Endothelial cell (in vitro differentiated cells): ENCODE measurements around the gene LRCH1. TPM values are rescaled to one million over a fixed set of nuclear protein-coding genes. Genes with fewer than 3 reads are reported as not detected.
"Not testable (repeated sequence)": the region's sequence is repeated elsewhere in the genome, so short reads cannot be mapped to it uniquely, and the experiment has no call there.

Experiments
- DNase-seq: peaks from one replicate; pipeline ENCODE4 v3.0.0; 2021; ENCODE audit warnings: low spot score
- H3K27ac Mint-ChIP-seq: one replicate; pipeline ENCODE4 v1.8.0; 2021; ENCODE audit warnings: mixed read lengths, inconsistent platforms; ENCODE audit not compliant: unreplicated experiment
- H3K27me3 Mint-ChIP-seq: one replicate; pipeline ENCODE4 v1.8.0; 2021; ENCODE audit warnings: mild to moderate bottlenecking, moderate library complexity, mixed read lengths, inconsistent platforms; ENCODE audit not compliant: unreplicated experiment
- H3K36me3 Mint-ChIP-seq: one replicate; pipeline ENCODE4 v1.8.0; 2021; ENCODE audit warnings: mild to moderate bottlenecking, low read depth, mixed read lengths, inconsistent platforms; ENCODE audit not compliant: unreplicated experiment
- H3K4me1 Mint-ChIP-seq: one replicate; pipeline ENCODE4 v1.8.0; 2021; ENCODE audit warnings: mild to moderate bottlenecking, mixed read lengths, inconsistent platforms; ENCODE audit not compliant: unreplicated experiment
- H3K4me3 Mint-ChIP-seq: one replicate; pipeline ENCODE4 v1.8.0; 2021; ENCODE audit warnings: mild to moderate bottlenecking, mixed read lengths, inconsistent platforms; ENCODE audit not compliant: unreplicated experiment
- H3K9me3 Mint-ChIP-seq: one replicate; pipeline ENCODE4 v1.8.0; 2021; ENCODE audit warnings: mixed read lengths, inconsistent platforms; ENCODE audit not compliant: unreplicated experiment
- total RNA-seq: library from RNA; stranded (reverse); fragmentation: NEBNext Ultra II Directional; extraction: Animal tissue kit (Norgen Biotek cat#: 25700); gene quantifications from one replicate; pipeline ENCODE4 v1.2.1, GENCODE V29; 2021; ENCODE audit not compliant: unreplicated experiment
- TF ChIP-seq, protein P1 (sequence below): fragments of 200-600 bp; sonication (generic); IDR thresholded peaks from one replicate; pipeline ENCODE4 v1.5.0; 2021; ENCODE audit warnings: antibody characterized with exemption; ENCODE audit not compliant: unreplicated experiment

Gene LRCH1
- total RNA-seq, 1 donor from 2014 or later = 45.6 TPM

GRCh38 chr13:46753137-46753536 lies 200.2 kb downstream of the LRCH1 start:
- H3K27me3 Mint-ChIP-seq = peaks cover 3% of the 10 kb centered on the region
- no peak overlapping the region for H3K27ac Mint-ChIP-seq
- no peak for DNase-seq
- no peak overlapping the region for H3K4me3 Mint-ChIP-seq
- TF ChIP-seq, protein P1, sequence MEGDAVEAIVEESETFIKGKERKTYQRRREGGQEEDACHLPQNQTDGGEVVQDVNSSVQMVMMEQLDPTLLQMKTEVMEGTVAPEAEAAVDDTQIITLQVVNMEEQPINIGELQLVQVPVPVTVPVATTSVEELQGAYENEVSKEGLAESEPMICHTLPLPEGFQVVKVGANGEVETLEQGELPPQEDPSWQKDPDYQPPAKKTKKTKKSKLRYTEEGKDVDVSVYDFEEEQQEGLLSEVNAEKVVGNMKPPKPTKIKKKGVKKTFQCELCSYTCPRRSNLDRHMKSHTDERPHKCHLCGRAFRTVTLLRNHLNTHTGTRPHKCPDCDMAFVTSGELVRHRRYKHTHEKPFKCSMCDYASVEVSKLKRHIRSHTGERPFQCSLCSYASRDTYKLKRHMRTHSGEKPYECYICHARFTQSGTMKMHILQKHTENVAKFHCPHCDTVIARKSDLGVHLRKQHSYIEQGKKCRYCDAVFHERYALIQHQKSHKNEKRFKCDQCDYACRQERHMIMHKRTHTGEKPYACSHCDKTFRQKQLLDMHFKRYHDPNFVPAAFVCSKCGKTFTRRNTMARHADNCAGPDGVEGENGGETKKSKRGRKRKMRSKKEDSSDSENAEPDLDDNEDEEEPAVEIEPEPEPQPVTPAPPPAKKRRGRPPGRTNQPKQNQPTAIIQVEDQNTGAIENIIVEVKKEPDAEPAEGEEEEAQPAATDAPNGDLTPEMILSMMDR = no peak
- peaks cover 6% of the 10 kb centered on the region for H3K36me3 Mint-ChIP-seq
- H3K4me1 Mint-ChIP-seq = no peaks in the 10 kb centered on the region
- no peaks in the 10 kb centered on the region for H3K9me3 Mint-ChIP-seq

DNA sequence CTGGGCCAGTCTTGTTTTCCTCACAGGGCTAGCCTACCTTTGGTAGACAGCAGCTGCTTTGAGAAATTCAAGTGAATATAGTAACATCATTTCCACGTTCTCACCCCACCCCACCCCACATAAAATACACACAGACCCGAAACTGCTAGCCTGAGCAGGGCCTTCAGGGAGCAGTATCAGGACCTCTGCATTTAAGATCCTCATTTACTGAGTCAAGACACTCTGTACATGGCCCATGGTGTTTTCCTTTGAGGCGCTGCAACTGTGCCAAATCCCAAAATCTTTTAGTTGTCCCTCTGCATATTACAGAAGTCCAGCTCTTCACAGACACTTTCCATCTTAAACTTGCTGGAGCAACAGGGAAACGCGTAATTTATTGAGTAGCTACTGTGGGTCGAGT lies 200.9 kb downstream of the LRCH1 start:
- Mint-ChIP-seq H3K9me3 (no peaks in the 10 kb centered on the region), H3K27me3 (peaks cover 3% of the 10 kb centered on the region), H3K4me3 (no peak overlapping the region), H3K4me1 (no peaks in the 10 kb centered on the region), H3K36me3 (peaks cover 6% of the 10 kb centered on the region), H3K27ac (no peak overlapping the region)
- DNase-seq = no peak
- TF ChIP-seq, protein P1 = no peak

DNA sequence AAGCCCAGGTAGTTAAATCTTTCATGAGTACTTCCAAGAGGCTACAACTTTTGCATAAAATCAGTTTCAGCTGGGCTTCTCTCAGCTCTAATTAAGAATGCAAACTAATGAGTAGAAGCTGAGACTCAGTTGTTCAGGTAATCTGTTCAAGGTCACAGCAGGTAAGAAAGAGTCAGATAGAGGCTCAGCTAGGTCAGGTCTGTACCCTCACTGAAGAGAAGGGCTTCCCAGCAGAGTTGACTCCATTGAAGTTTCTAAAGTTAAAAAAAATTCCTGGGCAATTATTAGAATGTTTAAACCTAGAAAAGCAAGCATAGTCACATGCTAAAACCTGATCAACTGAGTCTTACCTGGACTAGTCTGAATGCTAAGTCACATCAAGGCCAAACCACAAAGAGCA lies 201.8 kb downstream of the LRCH1 start:
- Mint-ChIP-seq H3K4me1 (no peaks in the 10 kb centered on the region), H3K36me3 (peaks cover 6% of the 10 kb centered on the region), H3K9me3 (no peaks in the 10 kb centered on the region), H3K27ac (no peak overlapping the region), H3K4me3 (no peak overlapping the region), H3K27me3 (peaks cover 3% of the 10 kb centered on the region)
- no peak for DNase-seq
- TF ChIP-seq, protein P1 = no peak

DNA sequence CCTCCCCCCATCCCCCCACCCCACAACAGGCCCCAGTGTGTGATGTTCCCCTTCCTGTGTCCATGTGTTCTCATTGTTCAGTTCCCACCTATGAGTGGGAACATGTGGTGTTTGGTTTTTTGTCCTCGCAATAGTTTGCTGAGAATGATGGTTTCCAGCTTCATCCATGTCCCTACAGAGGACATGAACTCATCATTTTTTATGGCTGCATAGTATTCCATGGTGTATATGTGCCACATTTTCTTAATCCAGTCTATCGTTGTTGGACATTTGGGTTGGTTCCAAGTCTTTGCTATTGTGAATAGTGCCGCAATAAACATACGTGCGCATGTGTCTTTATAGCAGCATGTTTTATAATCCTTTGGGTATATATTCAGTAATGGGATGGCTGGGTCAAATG lies 202.5 kb downstream of the LRCH1 start:
- not testable (repeated sequence) for H3K27ac Mint-ChIP-seq, H3K36me3 Mint-ChIP-seq, H3K4me3 Mint-ChIP-seq, H3K27me3 Mint-ChIP-seq, DNase-seq, H3K4me1 Mint-ChIP-seq, H3K9me3 Mint-ChIP-seq

DNA sequence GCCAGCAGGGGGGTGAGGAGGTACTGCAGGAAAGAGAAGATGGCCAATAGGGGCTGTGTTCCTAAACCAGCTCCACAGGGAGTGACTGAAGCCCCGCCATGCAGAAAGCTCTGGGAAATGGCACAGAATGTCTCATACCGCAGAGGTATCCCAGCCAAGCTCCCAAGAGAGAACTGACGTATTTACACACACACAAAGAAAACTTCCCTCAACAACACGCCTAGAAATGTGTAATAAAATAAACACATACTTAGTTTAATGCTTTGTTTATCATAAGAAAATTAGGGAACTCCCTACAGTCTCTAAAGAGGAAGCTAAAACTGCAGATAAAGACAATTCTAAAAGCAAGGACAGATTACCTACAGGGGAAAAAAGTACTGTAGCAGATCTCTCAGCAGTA lies 204.0 kb downstream of the LRCH1 start:
- Mint-ChIP-seq H3K36me3 (no peaks in the 10 kb centered on the region), H3K9me3 (no peaks in the 10 kb centered on the region), H3K4me1 (peaks cover 5% of the 10 kb centered on the region), H3K27ac (no peak overlapping the region), H3K4me3 (no peak overlapping the region), H3K27me3 (peaks cover 4% of the 10 kb centered on the region)
- TF ChIP-seq, protein P1 = no peak
- DNase-seq = no peak

DNA sequence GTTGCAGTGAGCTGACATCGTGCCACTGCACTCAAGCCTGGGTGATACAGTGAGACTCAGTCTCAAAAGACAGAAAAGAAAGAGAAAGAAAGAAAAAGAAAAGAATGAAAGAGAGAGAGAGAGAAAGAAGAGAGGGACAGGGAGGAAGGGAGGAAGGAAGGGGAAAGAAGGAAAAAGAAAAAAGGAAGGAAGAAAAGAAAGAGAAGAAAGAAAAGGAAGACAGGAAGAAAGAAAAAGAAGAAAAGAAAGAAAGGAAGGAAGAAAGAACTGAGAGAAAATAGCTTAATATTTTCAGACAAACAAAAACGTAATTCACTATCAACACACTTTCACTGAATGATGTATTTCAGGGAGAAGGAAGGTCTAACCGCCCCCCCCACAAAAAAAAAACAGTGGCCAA lies 204.7 kb downstream of the LRCH1 start:
- Mint-ChIP-seq H3K27me3 (peaks cover 3% of the 10 kb centered on the region), H3K9me3 (no peaks in the 10 kb centered on the region), H3K4me1 (peaks cover 5% of the 10 kb centered on the region), H3K4me3 (no peak overlapping the region), H3K36me3 (no peaks in the 10 kb centered on the region), H3K27ac (no peak overlapping the region)
- no peak for DNase-seq
- TF ChIP-seq, protein P1 = no peak
